HG03432 (cell line): ENCODE measurements around the gene IFTAP.

Experiments
- ATAC-seq: cut with Tn5 transposase; IDR thresholded peaks from one replicate; pipeline ENCODE4 v1.9.1; 2021; ENCODE audit warnings: mild to moderate bottlenecking, moderate library complexity; ENCODE audit not compliant: unreplicated experiment

Gene IFTAP

DNA sequence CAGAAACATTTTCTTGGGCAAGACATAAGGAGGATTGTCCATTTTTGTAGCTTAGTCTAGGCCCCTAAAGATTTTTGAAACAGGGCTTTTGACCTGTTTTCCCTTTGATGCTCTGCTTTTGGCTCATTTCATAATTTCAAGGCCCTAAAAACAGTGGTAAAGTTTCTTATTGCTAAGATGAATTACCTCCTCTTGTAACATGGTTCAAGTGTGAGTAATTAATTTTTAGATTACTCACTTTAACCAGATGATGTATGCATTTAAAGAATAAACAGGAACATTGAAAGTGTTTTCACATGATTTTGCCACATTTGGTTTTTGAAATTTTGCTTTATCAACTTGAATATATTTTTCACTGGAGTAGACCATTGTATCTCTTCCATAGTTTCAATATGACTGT is 2.6 kb downstream of the IFTAP start:
- no peak for ATAC-seq

DNA sequence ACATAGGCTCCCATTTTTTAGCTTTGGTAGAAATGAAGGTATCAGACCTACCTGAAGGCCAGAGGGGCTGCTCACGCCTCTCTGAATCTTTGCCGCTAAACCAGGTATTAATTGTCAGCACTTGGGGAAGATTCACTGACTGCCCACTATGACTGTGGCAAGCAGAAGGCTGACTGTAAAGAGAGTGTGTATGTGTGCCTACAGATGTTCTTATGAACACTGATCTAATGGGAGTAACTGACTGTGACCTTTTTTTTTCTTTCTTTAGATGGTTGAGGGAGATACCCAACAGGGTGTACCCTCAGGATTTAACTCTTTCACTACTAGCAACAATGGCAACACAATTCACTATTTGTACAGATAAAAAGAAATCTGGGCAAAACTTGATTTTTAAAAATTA is 3.7 kb downstream of the IFTAP start, which contains the start of gene RAG2:
RAG2 (minus strand) TSS at position 186 of the 400 bp plus-strand sequence. CDS start 4,068 bp downstream, outside the sequence.
- ATAC-seq, result no peak

DNA sequence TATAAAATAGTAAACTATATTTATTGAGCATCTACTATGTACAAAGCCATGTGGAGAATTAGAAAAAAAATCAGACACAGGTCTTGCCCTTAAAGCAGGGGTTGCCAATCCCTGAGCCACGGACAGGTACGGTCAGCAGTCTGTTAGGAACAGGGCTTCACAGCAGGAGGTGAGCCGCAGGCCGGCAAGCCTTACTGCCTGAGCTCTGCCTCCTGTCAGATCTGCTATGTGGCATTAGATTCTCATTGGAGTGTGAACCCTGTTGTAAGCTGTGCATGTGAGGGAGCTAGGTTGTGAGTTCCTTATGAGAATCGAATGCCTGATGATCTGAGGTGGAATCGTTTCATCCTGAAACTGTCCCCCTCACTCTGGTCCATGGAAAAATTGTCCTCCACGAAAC is 5.9 kb downstream of the IFTAP start:
- no peak for ATAC-seq

DNA sequence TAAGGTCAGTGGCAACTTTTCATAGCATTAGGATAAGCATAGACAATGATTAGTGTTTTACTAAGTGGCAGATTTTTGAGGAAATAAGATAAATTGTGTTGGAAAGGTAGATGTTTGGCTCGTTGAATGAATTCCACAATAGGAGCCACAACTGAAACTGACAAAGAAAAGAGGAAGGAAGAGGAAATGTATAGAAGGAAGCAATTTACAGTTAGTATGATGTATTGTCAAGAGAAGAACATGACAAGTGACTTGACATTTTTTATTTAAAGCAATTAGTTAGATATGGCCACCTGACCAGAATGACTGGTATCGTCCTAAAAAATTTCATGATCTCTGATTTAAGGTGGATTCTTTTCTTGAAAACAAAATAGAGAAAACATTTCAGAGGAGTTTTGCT is 6.9 kb downstream of the IFTAP start:
- ATAC-seq, result no peak

DNA sequence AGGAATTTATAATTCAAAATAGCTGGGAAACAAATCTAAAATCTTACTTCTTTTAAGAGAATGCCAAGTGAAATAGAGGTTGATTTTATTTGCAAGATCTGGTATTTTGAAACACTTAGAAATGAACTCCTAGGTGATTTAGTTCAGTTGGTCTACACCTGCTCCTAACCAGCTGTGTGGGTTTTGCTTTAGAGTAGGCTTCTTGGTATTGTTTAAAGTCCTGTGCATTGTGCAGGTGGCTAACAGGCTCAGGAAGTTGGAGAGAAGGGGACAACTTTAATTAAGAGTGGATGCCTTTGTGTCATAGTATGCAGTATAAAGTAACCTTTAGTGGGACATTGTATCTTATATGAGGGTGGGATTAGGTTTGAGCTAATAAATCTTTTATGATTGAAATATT is 7.8 kb downstream of the IFTAP start:
- no peak for ATAC-seq

DNA sequence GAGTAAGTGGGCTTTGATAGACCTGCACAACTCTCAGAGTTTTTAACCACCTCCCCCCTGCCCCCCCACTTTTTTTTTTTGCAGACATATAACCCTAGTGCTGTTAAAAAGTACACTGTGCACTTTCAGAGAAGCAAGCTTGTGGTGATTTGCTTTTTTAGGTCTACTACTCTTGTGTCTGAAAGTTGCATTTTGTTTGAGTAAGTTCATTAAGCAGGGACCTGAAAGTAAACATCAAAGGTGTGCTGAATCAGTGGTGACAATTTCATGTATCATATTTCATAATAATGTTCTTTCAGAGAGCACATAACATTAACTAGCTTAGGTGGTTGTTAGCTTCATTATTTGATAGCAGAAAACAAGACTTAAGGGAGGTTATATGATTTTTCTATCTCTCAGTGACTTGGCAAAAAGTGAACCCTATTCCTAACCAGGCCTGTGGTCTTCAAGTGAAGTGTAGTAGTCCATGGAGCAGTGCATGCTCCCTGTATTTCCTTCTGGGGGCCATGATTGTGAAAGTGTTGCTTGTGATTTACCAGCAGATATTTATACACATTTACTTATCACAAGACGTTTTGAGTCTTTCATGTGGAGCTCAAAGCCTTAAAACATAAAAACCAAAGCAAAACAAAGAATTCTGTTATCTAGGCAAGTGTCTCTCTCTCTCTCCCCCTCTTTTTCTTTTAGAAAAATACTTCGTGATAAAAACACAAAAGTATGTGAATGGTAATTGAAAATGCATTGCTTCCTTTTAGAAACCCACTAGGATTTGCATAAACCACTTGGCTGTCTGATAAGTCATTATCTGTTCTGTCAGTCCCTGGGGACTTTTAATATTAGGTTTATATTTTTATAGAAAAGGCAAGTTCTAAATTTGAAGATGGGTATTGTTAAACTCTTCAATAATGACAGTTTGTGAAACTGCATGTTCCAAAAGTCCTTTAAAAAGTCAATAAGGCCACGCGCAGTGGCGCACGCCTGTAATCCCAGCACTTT is 11.2 kb downstream of the IFTAP start:
- peak; percentile 83 for ATAC-seq

DNA sequence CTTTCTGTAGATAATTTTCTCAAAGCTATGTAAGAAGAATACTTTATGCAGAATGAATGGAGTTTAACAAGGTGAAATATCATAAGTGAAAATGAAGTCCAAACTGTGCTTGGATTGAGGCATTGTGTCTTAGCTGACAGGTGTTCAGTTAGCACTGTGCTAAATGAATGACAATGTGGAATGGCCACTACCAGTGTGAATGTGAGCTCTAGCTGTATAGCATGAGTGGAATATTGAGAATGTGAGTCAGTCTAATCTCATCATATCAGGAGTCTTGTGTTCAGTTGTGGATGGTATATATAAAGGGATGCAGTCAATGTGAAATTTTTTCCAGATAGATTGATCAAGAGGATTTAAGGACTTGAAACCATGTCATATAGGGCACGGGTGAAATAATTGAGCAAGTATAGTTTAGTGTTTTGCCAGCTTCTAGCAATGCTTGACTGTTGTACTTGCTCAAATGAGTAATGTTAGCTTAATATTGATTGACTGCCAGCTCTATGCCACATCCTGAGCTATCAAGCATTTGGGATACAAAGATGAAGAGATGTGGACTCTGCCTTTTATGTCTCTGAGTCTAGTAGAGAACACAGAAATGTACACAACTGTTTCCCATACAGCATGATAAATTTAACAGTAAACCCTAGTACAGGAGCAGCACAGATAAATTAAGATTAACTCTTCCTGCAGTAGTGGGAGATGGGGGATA is 14.3 kb downstream of the IFTAP start:
- no peak for ATAC-seq

DNA sequence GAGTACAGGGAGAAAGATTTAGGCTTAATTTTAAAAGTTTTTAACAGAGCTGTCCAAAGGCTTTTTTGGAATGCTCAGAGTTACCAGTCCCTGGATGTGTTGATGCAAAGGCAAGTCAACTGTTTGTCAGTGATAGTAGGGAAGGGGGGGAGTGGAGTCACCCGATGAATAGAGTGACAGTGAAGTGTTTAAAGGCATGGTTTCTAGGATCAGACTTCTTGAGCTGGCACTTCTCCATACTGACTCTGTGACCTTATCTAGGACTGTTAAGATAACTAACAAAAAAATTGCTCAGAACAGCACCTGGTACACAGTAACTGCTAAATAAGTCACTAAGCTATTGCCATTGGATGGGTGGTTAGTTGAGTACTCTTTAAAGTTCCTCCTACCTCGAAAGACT is 15.1 kb downstream of the IFTAP start:
- no peak for ATAC-seq

DNA sequence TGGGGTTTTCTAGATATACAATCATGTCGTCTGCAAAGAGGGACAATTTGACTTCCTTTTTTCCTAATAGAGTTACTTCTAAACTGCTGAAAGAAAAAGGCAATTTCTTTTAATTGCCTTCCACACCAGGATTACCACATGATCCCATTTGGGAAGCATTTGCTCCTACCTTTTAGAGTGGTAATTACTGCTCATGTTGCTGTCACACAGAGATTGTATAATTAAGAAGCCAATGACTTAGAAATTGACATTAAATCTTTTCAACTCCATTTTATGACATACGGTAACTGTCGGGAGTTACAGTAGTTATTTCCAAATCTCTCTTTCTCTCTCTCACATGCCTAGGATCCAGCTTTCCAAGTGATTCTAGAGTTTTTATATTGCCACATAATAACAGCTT is 21.5 kb downstream of the IFTAP start:
- no peak for ATAC-seq

DNA sequence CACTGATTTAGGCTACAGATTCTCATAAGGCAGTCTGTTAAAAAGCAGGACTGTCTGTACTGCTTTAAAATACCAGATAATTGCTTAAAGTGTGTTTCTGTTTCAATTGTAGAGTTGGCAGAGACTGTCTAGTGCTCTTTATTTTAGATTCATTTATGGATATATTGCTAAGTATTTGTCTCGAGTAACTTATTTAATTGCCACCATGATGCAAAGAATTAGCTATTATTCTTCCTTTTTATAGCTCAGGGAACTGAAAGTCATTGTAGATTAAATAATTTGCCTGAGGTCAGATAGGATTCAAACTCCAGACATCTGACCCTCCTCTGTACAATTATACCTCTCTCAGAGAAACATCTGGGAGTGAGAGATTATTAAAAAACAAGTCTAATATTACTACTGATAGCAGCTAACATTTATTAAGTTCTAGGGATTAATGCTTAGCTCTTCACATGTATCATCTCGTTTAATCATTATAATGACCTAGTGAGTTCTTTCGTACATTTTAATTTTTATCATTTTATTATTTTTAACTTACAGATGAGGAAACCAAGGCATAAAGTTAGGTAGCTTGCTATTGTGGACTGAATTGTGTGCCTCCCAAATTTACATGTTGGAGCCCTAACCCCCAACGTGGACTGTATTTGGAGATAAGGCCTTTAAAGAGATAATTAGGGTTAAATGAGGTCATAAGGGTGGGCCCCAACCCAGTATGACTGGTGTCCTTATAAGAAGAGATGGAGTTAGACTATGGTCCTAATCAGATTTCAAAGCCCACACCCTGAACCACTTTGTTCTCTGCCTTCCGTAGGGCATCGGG is 23.5 kb downstream of the IFTAP start:
- no peak for ATAC-seq

DNA sequence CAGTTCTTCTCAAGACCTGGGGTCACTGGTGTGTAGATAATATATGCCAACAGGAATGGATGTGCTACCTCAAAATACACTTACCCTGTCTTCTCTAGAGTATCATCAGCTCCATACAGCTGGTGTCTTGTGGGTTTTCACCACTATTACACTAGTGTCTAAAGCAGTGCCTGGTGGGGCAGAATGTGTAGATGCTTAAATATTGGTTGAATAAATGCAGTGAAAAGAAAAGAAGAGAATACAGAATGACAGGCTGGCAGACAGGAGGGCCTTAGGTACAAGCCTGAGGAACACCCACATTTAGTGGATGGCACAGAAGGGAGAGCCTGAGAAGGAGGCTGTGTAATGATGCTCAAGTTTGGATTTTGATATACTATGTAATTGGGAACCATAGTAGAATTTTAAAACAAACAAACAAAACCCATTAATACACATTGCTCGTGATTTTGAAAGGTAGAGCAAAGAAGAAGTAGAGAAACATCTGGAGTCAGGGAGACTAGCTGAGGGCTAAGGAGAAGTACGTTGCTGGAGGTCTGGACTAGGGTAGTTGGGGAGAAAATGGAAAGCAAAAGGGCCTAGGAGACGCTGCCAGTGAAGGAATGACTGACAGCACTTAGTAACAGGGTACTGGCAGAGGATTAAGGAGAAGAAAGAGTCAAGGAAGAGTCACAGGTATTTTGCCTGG is 24.2 kb downstream of the IFTAP start:
- no peak for ATAC-seq

DNA sequence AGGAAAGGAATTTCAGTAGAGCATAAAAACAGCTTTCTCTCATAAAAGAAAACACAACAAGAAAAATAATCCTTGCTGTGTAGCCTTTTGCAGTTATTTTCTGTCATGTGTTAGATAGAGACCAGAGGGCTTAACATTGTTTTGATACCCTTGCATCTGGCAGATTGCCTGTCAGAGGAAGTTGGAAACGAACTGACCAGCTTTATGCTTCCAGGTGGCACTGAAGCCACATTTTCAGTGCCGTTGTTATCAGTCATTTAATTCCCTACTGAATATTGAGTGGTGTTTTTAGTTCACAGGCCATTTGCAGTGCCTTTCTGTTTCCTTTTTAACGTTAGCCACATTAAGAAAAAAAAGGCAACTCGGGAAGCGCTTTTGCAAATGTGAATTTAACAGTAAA is 25.2 kb downstream of the IFTAP start:
- no peak for ATAC-seq

DNA sequence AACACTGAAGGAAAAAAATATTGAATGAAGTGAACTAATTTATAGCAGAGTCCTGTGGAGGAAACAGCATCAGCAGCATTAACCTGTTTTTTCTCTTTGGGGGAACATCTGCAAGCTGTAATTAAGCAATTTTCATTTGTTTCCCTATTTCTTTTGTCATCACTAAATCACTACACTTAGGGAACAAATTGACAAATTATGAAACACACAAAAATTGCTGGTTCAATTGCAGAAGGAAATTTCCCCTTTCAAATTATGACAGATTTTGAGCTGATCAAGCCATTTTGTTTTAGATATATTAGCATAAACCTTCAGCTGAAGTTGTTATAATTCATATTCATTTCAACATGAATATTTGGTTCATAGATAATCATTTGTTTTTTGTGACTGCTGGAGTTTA is 25.9 kb downstream of the IFTAP start:
- ATAC-seq, result no peak

DNA sequence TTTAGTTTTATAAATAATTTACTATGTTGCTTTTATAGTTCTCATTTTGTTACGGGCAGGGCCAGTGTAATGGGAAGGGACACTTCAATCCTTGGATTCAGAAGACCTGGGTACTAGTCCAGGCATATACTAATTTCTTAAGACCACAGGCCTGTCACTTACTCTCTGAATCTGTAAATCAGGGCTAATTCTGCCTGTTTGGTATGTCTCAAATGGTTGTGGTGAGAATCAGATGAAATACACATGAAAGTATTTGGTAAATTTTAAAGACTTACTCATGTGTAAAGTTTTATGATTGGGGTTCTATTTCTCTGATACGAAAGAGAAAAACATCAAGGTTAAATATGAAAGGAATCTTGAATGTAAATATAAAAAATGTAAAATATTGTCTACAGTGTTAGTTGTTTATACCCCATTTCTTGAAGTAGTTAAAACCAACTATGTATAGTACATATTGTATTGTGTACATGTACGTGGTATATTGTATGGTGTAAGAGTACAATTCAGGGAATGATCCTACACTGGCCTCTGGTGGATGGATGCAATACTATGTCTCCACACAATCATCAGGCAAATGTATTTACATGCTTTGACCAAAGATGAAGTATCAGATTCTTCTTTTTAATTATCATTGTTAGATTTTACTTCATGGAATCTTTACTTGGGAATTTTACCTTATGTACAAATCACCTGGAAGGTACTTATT is 28.3 kb downstream of the IFTAP start:
- peak; percentile 85 for ATAC-seq

DNA sequence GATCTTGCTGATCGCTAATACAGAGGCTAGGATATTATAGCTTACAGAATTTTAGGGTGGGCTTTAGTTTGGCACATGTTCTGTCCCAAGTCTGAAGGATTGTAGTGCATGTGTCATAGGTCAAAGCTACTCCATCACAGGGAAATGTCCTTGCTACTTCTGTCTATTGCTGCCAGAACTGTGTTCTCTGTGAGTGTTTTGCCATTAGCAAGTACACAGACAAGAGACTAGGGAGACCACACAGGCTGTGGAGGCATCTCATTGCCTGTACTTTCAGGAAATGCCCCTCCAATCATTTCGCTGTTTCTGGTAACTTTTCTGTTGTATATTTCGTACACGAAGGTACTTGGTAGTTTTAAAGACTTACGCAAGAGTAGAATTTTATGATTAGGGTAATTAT is 29.2 kb downstream of the IFTAP start:
- ATAC-seq, result no peak

DNA sequence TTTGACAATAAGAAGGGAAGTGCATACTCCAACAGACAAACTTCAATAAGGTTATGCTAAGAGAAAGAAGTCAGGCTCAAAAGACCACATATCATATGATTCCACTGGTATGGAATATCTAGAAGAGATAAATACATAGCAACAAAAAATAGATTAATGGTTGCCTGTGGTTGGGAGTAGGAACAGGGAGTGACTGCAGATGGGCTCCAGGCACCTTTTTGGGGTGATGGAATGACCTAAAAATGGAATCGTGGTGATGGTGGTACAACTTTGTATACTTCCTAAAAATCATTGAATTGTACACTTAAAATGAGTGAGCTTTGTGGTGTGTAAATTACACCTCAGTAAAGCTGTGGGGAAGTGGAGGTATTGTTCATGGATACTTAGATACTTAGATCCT is 32.7 kb downstream of the IFTAP start:
- ATAC-seq, result no peak

DNA sequence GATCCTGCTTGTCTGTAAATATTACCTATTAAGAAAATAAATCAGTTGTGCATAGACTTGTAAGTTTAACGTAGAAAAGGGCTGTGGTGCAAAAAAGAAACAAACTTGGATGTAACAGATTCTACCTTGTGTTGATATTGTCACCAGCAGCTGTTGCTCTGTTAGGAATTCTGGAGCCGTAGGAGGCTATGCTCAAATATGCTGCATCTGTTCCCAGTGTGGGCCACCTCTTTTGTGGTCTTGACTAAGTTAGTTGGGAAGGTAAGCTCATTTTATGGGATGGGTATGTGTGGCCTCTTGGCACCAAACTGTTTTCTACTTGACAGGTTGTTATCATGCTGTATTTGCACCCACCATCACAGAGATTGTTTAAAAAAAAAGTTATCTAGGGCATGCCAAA is 33.2 kb downstream of the IFTAP start:
- ATAC-seq, result no peak

DNA sequence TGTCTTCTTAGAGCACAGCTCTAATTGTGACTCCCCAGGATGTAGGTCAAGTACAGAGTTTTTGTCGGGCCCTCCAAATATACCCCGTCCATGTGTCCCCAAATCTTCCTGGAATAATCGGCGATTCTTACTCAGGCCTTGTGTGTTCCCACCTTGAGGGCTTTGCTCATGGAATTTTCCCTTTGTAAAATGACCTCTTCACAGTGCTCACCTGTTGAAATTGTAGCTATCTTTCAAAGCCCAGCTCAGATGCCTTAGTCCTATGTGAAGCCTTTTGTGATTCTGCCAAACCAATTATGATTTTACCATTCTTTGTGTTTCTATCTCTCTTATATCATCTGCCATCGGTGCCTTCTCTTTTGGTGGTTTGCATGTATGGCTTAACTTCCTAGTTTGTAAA is 33.8 kb downstream of the IFTAP start:
- no peak for ATAC-seq

DNA sequence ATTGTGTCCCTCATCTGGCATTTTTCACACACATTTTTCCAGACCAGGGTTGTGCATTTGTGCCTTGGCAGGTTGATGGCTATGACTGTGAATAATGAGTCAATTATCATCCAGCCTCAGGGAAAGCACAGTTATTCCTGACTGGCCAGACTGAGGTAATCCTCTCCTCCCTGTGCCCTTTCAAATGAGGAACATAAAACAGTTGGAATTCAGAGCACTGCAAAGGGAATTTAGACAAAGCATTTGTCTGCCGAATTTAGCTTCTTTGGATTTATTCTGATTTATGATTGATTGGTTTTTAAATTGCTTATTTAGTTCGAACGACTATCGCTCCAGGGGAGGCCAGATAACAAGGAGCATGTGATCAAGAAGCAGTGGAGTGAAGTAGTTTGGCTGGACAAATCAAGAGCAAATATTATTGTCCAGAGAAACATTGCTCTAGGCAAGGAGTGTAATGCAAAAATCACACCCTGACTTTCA is 34.5 kb downstream of the IFTAP start:
- ATAC-seq, result no peak

DNA sequence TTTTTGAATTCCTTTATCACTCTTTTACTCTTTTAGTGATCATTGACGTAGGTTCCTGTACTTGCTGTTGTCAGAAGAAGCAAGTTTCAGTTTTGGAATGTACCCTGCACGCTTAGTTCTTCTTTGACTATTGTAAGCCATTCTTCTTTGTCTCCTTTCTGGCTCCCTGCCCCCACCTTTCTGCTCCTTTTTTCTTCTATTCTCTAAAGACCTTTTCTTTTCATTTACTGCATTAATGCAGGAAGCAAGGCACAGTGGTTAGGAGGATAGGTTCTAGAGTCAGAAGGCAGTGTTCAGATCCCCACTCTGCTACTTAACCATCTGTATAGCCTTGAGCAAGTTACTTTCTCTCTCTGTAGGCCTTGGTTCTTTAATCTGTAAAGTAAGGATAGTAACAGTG is 37.5 kb downstream of the IFTAP start:
- peak; percentile 96 for ATAC-seq
